Stimulated activated CD4-positive, alpha-beta T cell treated with anti-CD3 and anti-CD28 coated beads, Interleukin-4, amount 100 ng/mL, for 1 hour (primary cell): ENCODE results near the gene CLTCL1.
A peak's percentile ranks its signal among the peaks of the same experiment; 100 is the strongest.
"Not testable (repeated sequence)": the region's sequence is repeated elsewhere in the genome, so short reads cannot be mapped to it uniquely, and the experiment has no call there.

Experiments
- DNase-seq: peaks from one replicate; pipeline ENCODE4 v3.0.0-alpha.2; 2020

CLTCL1 gene

DNA sequence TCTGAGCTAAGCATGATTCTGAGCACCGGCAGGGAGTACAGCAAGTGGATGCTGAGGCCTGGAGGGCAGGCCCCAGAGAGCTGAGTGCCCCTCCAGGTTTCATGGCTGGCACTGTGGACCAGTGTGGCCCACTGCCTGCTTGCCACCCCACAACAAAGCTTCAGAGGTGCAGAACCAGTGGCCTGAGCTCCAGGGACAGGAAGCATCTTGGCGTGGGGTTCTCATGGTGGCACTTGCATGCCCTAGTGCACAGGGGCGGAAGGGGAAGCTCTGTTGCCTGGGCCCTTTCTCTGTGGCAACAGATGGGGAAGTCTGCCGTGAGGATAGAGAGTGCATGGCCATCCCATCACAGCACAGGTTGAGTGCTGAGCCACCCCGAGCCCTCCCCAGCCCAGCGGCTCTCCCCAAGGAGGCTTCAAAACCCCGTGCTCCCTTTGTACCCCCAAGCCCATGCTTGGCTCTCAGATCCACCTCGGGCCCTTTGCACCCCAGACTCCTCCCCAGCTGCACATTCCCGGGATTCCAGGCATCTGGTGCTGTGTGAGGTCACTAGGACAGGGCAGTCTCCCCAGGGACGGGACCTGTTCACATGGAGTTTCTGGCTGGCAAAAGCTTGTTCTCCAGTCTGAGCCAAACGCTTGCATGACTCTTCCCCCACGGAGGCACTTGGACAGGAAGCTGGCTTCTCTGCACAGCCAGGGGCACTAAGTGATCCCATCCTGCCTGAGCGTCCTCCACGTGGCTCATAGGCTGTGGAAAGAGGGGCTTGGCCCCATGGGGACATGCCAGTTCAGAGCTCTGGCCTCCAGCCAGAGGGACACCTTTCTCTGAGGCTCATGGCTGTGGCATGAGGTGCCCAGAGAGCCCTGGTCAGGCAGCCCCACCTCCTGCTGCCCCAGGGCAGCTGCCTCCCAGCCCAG, 117.2 kb downstream of the CLTCL1 start:
- DNase-seq, result no peak

DNA sequence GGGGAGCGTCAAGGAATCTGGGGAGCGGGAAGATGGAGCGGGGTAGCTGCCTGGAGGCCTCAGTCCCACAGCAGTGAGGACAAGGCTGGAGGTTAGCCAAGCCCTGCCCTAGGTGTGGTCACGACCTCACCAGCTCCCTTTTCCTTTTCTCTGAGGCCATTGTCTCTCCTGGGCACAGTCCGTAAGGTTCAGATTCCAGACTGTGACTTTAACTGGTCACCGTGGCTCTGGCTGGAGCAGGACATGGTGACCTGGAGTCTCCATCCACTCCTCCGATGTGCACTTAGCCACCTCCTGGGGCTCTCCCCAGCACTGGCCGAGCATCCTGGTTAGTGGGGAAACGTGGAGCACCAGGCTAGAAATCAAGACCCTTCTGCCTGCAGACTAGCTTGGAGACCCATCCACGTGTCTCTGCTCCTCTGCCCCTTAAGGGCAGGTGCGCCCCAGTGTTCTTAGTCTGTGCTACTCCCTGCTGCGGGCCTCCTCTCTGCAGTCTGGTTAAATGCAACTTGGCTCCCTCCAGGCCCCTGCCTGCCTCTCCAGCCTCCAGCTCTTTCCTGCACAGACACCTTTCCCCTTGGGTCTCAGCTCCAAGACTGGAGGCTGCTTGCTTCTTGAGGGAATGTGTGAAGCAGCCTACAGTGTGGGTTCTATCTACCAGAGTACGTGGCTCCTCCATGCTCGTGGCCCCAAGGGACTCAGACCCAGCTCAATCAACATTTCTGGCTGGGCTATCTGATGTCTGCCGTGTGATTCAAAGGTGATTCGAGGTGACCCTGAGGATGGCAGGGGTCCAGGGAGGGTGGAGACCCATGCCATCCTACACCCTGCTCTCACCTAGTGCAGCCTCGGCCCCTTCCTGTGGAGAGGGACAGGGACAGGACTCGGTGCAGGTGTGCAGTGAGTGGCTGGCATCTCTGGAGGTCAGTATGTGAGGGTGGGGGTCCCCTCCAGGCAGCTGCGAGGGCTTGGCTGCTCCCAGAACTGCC, 118.2 kb downstream of the CLTCL1 start:
- DNase-seq, result no peak

DNA sequence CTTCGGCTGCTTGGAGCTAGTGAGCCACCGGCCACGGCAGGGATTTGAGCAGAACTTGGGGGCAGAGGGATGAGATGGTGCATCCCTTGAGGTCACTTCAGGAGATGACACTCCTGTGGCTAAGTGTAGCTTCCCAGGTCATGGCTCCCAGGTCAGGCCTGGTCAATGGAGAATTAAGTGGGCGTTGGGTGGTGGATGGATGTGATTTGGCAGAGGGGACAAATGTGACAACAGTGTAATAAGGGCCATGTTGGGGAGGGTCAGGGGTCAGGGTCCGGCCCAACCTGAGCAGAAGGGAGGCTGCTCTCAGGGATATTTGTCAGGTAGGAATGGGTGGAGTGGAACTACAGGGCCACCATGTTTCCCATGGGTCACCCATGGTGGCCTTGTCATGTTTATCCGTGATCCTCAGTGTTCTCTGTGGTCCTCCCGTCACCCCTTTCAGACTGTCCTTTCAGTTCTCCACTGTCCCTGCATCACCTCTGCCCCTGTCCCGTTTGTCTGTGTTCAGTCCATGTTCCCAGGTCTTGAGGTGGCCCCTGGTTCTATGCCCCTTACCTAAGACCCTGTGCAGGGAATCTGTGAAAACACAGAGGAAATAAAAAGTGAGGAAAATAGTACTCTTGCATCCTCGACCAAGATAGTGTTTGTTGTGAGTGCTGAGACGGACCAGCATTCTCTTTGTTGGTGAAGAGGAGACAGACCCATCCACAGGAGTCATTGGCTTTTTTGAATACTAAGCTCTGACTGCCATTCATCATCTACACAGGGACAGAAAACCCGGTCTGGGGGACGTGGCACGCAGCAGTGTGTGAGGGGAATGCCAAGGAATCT, 119.1 kb downstream of the CLTCL1 start:
- DNase-seq, result no peak

DNA sequence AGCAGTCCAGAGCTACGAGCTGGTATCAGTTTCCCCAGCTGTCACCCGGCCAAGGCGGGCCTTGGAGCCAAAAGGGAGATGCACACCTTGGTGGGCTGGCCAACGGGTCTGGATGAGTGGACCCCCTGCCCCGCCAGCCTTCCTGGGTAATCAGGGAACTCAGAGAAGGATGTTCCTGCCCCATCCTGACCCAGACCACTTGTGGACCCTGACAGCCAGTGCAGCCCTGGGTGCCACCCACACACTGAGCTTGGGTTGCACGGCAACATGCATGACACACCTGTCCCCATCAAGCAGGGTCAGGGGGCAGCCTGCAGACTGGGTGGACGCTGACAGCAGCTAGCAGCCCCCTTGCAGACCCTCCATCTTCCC, 121.6 kb downstream of the CLTCL1 start:
- DNase-seq, result no peak

DNA sequence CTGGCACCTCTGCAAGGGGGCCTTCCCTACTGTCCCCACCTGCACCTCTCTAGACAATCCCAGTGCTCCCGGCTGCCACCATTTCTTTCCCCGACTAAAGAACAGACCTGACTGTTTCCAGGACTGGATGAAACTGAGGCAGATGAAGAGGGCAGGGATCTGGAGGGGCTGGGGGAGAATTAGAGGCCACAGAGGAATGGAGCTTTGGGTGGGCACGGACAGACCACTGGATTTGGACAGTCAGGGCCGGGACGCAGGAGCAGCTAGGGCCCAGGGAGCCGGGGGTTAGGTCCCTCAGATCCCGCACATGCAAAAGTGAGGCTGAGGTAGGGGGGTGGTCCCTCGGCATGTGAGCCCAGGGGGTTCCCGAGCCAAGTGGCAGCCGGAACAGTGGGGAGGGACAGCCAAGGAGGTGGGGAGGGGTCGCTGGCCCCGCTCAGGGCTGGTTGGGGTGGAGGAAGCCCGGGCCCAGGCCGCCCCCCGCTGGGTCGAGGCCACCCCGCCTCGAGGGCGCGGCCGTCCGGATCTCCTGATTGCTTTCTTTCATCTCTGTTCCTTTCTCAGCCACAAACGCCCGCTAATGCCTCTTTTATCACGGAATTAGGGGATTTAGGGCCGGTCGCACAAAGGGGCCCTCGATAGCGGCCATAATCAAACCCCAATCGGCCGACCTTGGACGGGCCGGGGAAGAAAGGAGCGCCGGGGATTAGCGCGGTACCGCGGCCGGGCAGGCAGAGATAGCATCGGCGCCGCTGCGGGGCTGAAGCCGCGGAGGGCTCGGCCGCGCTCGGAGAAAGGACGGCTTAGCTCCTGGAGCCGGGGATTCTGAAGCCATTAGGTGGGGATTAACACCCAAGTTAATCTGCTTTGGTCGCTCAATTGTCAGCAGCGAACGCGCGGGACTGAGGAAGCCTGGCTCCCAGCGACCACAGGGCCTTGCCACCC, 122.2 kb downstream of the CLTCL1 start:
- DNase-seq, result no peak

DNA sequence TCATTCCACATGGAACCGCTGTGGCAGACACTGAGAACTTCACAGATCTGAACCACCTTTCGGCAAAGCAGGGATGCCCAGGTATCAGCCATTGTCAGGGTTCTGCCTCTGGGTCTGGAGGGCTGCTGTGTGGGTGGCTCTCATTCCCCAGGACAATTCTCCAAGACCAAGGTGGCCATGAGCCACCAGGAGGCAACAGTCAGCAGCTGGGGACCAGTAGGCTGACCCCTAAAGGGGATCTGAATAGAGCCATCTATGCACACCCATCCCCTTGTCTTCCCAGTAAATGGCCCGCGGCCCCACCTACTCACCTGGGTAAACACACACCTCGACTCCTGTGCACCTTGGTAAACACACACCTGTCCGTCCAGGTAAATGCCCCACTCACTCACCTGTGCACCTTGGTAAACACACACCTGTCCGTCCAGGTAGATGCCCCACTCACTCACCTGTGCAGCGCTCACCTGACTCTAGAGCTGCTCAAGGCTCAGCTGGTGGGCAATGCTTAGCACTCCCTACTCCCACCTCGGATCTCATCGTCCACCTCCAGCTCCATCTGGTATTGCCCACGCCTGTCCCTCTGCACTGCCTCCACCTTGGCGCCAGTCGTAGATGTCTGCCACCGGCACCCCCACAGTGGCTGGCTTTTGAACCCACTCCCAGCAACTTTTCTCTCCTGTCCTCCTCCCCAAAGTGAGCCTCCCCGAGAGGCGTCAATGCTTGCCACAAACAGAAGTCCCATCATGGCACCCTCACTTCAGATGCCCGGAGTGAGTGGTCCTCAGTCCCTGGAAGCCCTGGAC, 123.2 kb downstream of the CLTCL1 start:
- no peak for DNase-seq

DNA sequence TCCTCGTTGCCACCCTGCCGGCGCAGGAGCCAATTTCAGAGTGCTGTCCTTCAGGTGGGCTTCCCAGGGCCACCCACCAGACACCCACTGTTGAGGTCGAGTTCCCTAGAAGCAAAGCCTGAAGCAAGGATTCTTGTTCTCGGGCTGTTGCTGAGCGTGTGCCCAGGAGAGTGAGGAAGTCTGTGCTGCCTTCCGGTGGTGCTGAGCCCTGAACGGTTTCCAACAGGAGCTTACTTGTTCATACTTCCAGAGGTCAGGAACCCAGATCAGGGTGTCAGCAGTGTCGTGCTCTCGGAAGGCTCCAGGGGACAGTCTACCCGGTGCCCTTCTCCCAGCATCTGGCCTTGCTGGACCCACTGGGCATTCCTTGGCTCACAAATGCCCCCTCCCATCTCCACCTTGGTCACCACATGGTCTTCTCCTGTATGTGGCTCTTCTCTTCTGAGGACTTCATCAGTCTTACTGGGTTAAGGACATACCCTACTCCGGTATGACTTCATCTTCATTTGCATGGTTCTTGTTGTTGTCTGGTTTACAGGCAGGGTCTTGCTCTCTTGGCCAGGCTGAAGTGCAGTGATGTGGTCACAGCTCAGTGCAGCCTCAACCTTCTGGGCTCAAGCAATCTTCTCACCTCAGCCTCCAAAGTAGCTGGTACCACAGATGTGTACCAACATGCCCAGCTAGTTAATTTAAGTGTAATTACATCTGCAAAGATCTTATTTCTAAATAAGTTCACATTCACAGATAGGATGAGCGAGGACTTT, 124.2 kb downstream of the CLTCL1 start:
- no peak for DNase-seq

DNA sequence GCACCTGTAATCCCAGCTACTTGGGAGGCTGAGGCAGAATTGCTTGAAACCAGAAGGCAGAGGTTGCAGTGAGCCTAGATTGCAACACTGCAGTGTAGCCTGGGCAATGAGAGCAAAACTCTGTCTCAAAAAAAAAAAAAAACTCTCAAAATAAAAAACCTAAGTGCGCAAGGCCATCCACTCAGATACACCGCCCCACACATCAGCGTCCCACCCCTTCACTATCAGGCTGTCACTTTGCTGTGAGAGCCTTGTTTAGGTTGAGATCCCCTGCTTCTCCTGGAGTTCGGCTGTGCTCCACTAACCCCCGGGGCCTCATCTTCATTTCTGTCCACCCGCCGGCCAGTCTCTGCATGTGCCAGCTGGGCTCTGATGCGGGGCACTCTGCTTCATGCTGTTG, 125.1 kb downstream of the CLTCL1 start:
- DNase-seq, result no peak

DNA sequence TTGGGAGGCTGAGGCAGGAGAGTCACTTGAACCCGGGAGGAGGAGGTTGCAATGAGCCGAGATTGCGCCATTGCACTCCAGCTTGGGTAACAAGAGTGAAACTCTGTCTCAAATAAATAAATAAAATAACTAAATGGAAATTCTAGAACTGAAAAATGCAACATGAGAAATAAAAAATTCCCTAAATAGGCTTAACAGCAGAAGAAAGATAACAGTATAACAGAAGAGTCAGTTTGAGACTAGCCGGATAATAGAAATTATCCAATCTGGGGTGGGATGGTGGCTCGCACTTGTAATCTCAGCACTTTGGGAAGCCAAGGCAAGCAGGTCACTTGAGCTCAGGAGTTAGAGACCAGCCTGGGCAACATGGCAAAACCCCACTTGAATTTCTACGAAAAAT, 127.1 kb downstream of the CLTCL1 start:
- no peak for DNase-seq

DNA sequence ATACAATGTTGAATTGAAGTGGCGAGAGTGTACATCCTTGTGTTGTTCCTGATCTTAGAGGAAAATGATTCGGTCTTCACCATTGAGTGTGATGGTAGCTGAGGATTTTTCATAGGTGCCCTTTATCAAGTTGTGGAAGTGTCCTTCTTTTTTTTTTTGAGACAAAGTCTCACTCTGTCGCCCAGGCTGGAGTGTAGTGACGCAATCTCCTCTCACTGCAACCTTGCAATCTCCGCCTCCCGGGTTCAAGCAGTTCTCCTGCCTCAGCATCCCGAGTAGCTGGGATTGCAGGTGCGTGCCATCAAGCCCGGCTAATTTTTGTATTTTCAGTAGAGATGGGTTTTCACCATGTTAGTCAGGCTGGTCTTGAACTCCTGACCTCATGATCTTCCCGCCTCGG, 132.9 kb downstream of the CLTCL1 start:
- not testable (repeated sequence) for DNase-seq

DNA sequence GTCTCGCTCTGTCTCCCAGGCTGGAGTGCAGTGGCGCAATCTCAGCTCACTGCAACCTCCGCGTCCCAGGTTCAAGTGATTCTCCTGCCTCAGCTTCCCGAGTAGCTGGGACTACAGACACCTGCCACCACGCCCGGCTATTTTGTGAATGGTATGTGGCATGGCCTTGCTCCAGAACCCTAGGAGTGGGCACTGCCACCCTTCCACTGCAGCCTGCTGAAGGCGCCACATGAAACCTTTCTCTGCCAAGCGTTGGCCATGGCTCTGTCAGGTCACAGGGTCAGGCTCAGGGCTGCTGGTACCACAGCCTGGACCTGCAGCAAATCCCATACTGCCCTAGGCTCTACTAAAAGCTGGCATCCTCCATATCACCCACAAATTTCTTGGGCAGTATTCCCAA, 135.4 kb downstream of the CLTCL1 start:
- DNase-seq, result not testable (repeated sequence)

DNA sequence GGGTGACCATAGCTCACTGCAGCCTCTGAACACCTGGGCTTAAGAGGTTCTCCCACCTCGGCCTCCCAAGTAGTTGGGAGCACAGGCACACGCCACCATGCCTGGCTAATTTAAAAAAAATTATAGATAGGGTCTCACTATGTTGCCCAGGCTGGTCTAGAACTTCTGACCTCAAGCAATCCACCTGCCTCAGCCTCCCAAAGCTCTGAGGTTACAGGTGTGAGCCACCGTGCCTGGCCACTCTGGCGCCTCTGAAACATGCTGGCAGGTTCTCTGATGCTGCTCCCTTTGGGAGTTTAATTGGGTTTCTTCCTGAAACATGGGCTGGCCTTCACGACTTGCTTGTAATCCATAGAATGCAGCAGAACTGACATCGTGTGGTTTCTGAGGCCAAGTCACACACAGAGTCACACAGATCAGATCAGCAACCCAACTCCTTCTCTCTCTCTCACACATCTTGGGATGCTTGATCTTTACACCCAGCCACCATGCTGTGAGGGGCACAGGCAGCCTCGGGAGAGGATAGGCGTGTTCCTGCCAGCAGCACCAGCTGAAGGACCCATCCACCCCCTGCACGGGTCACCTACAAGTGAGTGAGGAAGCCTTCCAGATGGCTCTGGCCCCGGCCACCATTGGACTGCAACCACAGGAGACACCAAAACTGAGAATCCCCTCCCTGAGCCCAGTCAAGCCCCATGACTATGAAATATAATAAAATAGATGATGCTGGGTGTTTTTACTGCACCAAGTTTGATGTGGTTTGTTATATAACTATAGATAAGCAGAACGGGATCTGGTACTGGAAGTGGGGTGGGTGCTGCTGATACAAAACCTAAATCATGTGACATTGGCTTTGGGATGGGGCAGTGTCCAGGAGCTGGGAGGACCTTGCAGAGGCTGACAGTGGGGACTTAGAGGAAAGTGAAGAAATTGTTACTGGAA, 138.3 kb downstream of the CLTCL1 start:
- DNase-seq, result no peak

DNA sequence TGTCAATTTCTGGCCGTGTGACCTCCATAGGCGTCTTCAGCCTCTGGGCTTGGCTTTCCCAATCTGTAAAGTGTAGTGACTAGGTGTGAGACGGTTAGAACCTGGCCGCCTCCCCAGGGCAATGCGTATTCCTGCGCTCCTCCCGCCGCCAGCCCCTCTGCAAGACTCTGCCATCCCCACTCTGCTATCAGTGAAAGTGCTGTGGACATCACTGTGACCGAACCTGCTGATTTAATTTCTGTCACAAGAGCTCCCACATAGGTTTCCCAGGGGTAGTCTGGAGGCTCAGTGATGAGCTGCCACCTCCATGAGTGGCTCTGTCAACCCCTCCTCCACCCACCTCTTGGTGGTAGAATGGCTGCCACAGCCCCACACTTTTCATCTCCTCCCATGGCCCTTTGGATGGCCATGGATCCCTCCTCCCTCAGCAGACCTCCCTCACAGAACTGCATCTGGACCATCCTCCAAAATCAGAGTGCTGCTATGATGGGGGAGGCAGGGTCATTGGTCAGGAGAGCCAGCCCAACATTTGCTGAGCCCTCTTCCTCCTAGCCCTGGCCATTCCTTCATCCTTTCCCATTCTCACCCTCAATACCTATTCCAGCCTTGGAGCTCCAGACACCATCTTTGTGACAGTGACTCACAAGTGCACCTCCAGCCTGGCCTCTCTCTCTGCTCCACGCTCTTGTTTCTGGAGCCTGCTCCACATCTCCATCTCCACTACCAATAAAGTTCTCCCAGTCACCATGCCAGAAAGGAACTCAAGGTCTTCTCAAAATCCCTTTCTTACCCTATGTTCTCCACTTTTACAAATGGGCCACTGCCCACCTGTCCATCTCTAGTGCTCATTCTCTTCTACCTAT, 140.0 kb downstream of the CLTCL1 start:
- no peak for DNase-seq

DNA sequence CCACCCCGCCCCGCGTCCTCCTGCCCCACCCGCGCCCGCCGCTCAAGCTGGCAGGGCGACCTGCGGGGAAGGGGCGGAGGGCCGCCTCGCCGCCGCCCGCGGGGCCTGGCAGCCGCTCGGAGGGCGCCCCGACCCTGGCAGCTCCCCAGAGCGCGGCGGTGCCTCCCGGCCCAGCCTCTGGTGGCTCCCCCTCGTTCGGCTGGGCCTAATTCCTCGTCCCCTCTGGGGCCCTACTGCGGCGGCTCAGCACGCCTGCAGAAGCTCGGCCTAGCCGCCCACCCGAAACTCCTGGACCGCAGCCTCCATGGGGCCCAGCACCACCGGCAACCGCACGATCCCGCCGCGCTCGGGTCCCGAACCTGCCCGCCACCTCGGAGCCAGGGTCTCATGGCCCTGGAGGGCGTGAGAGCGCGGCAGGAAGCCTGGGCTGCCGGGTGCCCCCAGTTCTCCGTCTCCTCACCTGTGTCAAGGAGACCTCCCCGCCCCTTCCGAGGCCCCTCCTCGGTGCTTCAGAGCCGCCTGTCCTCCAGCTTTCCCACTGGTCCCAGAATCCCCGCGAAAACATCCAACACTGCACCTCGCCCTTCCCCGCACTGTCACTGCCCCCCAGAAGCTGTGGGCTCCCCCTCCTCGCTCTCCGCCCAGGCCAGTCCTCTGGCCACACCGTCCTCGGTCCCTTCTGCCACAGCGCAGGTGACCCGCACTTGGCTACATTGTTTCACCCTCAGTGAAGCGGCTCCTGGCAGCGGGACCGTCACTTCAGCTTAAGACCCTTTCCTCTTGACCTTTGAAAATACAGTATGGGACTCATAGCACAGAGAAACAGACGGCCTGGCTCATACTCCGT, 140.8 kb downstream of the CLTCL1 start:
- DNase-seq, result no peak

DNA sequence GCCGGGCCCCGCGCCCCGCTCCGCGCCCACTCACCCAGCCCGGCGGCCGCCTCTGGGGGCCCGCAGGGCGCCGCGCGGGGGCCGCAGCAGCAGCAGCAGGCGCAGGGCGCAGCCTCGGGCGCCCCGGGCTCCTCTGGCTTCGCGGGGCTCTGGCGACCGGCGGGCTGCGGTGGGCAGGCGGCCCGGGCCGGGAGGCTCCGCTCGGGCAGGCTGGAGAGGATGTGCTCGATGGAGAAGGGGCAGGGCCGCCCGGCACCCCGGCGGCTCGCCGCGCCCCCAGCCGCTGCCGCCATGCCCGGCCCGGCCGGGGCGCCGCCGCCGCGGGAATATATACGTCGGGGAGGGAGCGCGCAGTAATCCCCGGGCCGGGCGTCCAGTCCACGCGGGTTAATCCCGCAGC, 141.5 kb downstream of the CLTCL1 start, which contains the start of gene GSC2:
Gene GSC2, minus strand, starts transcription at position 302 of the 400 bp plus-strand sequence. Its CDS starts 9 bp downstream, at position 293.
- no peak for DNase-seq

DNA sequence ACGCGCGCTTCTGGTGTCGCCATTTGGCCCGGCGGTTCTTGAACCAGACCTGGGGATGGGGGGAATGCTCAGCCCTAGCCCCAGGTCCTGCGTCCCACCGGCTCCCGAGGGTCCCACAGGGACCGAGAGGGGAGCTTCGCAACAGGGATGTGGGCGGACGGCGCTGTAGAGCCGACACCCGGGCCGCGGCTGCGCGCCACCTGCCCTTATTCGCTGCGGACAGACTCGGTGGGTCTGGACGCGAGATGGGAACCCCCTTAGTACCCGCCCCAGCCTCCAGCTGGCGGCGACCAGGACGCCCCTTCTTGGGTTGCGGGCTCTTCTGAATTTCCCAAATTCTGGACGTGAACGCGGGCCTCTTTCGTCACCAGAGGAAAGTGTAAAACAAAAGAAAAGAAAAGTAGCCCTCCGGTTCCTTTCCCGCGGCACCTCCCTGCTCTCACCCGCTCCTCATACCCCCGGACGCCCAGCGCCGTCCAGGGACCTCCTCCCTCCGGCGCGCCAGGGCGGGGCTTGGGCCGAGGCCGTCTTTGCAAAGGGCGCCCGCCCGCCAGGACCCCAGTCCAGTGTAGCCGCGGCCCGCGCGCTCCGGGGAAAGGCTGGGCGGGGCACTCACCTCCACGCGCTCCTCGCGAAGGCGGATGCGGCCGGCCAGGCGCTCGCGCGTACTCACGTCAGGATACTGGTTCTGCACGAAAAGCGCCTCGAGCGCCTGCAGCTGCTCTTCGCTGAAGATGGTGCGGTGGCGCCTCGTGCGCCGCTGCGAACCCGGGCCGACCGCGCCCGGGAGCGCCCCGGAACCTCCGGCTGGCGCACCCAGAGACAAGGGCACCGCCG, 142.3 kb downstream of the CLTCL1 start:
- DNase-seq, result peak; percentile 30
